Hepatocyte (in vitro differentiated cells): Measurements from ENCODE around the gene IL36RN. TPM values are rescaled to one million over a fixed set of nuclear protein-coding genes. Genes with fewer than 3 reads are reported as not detected.
A peak's percentile ranks its signal among the peaks of the same experiment; 100 is the strongest.

ENCODE experiments used
- DNase-seq: peaks from one replicate; pipeline ENCODE4 v3.0.0-alpha.2; 2016; ENCODE audit warnings: low spot score
- H2AFZ ChIP-seq: fragments of 200-600 bp; sonication (generic); 2 replicates; pipeline ENCODE4 v1.6.0; 2016; ENCODE audit warnings: antibody characterized with exemption, mild to moderate bottlenecking
- H3K27ac ChIP-seq: fragments of 200-600 bp; sonication (generic); 2 replicates; pipeline ENCODE4 v1.5.1; 2016; ENCODE audit warnings: mild to moderate bottlenecking
- H3K27me3 ChIP-seq: fragments of 200-600 bp; sonication (generic); 2 replicates; pipeline ENCODE4 v1.6.1; 2016
- H3K36me3 ChIP-seq: fragments of 200-600 bp; sonication (generic); replicated peaks from 2 replicates; pipeline ENCODE4 v1.5.1; 2016; ENCODE audit warnings: low read depth; ENCODE audit not compliant: insufficient read depth
- H3K4me1 ChIP-seq: fragments of 200-600 bp; sonication (generic); 2 replicates; pipeline ENCODE4 v1.5.1; 2016; ENCODE audit warnings: mild to moderate bottlenecking, moderate library complexity; ENCODE audit not compliant: insufficient read depth
- H3K4me2 ChIP-seq: fragments of 200-600 bp; sonication (generic); 2 replicates; pipeline ENCODE4 v1.6.0; 2016
- H3K4me3 ChIP-seq: fragments of 200-600 bp; sonication (generic); 2 replicates; pipeline ENCODE4 v1.5.1; 2016; ENCODE audit warnings: mild to moderate bottlenecking
- H3K79me2 ChIP-seq: fragments of 200-600 bp; sonication (generic); 2 replicates; pipeline ENCODE4 v1.6.0; 2017; ENCODE audit warnings: mild to moderate bottlenecking
- H3K9me2 ChIP-seq: fragments of 200-600 bp; sonication (generic); replicated peaks from 2 replicates; pipeline ENCODE4 v1.6.0; 2017; ENCODE audit warnings: mild to moderate bottlenecking; ENCODE audit not compliant: insufficient read depth
- H3K9me3 ChIP-seq: fragments of 200-600 bp; sonication (generic); 2 replicates; pipeline ENCODE4 v1.5.1; 2016; ENCODE audit warnings: low read depth, mild to moderate bottlenecking
- H4K20me1 ChIP-seq: fragments of 200-600 bp; sonication (generic); 2 replicates; pipeline ENCODE4 v1.6.0; 2016; ENCODE audit warnings: mild to moderate bottlenecking; ENCODE audit not compliant: insufficient read depth, poor library complexity, severe bottlenecking
- CTCF ChIP-seq: fragments of 200-600 bp; sonication (generic); IDR thresholded peaks from 2 replicates; pipeline ENCODE4 v1.5.1; 2016; ENCODE audit warnings: antibody characterized with exemption, mild to moderate bottlenecking; ENCODE audit not compliant: poor library complexity
- EZH2 ChIP-seq: fragments of 200-600 bp; sonication (generic); IDR thresholded peaks from 2 replicates; pipeline ENCODE4 v1.6.1; 2016; ENCODE audit warnings: antibody characterized with exemption, mild to moderate bottlenecking, borderline replicate concordance
- EZH2phosphoT487 ChIP-seq: fragments of 200-600 bp; sonication (generic); IDR thresholded peaks from one replicate; pipeline ENCODE4 v1.6.1; 2018; ENCODE audit warnings: antibody characterized with exemption, mild to moderate bottlenecking, low read depth, moderate library complexity; ENCODE audit not compliant: unreplicated experiment, severe bottlenecking
- WGBS: methylation state at CpG from one replicate; pipeline ENCODE4 v1.1.6; 2016; ENCODE audit warnings: low lambda C conversion rate; ENCODE audit errors: missing lambda C conversion rate; 5-methylcytosine and 5-hydroxymethylcytosine counted together
- polyA plus RNA-seq: library from polyadenylated mRNA; unstranded; fragments of >200 nt; fragmentation: Nextera tagmentation; extraction: Ambion mirVana; gene quantifications from 2 replicates; pipeline ENCODE4 v1.2.1, GENCODE V29; 2016
- total RNA-seq: library from RNA; depleted of rRNA; stranded (reverse); fragments of >200 nt; gene quantifications from 2 replicates; pipeline ENCODE4 v1.2.3, GENCODE V29; 2014

IL36RN gene
- total and polyA plus RNA-seq, 2 experiments from 2014 or later = 0.23 to 0.63 TPM

- TF ChIP-seq EZH2phosphoT487 (no peak), EZH2 (no peak), CTCF (no peak)
- Histone ChIP-seq H3K79me2 (no peaks in the 10 kb centered on the region), H2AFZ (no peak overlapping the region), H4K20me1 (no peaks in the 10 kb centered on the region), H3K9me3 (no peaks in the 10 kb centered on the region), H3K4me3 (no peak overlapping the region), H3K27ac (no peak overlapping the region), H3K4me2 (no peak overlapping the region), H3K4me1 (no peaks in the 10 kb centered on the region), H3K9me2 (no peaks in the 10 kb centered on the region), H3K36me3 (no peaks in the 10 kb centered on the region), H3K27me3 (no peaks in the 10 kb centered on the region)
- DNase-seq = no peak
- 80% methylated on average over 2 of the region's 2 CpGs for WGBS
Measured at GRCh38 chr2:113081488-113082210, 22.7 kb downstream of the IL36RN start.

- Histone ChIP-seq H3K27ac (no peak overlapping the region), H4K20me1 (no peaks in the 10 kb centered on the region), H3K9me3 (no peaks in the 10 kb centered on the region), H3K9me2 (no peaks in the 10 kb centered on the region), H3K4me1 (no peaks in the 10 kb centered on the region), H3K4me3 (no peak overlapping the region), H3K27me3 (peaks cover 2% of the 10 kb centered on the region), H3K79me2 (no peaks in the 10 kb centered on the region), H2AFZ (no peak overlapping the region), H3K4me2 (no peak overlapping the region), H3K36me3 (no peaks in the 10 kb centered on the region)
- no peak for TF ChIP-seq EZH2
- no peak for TF ChIP-seq EZH2phosphoT487
- TF ChIP-seq CTCF = no peak
- DNase-seq = no peak
- WGBS = 86% methylated on average over 8 of the region's 8 CpGs
Measured at GRCh38 chr2:113083296-113083695, 24.3 kb downstream of the IL36RN start.

- no peak overlapping the region for H2AFZ ChIP-seq
- WGBS = 55% methylated on average over 5 of the region's 5 CpGs
- no peak overlapping the region for H3K4me2 ChIP-seq
- TF ChIP-seq EZH2 (no peak), CTCF (peak; percentile 44)
- no peak for DNase-seq
- H3K27me3 ChIP-seq = peaks cover 5% of the 10 kb centered on the region
- H3K27ac ChIP-seq = no peak overlapping the region
- no peaks in the 10 kb centered on the region for H3K9me3 ChIP-seq
- H4K20me1 ChIP-seq = no peaks in the 10 kb centered on the region
- H3K4me3 ChIP-seq = no peak overlapping the region
- no peaks in the 10 kb centered on the region for H3K79me2 ChIP-seq
- H3K36me3 ChIP-seq = no peaks in the 10 kb centered on the region
- no peaks in the 10 kb centered on the region for H3K4me1 ChIP-seq
- H3K9me2 ChIP-seq = no peaks in the 10 kb centered on the region
Measured at GRCh38 chr2:113084249-113085000, 25.4 kb downstream of the IL36RN start.
